ENCODE results near the gene BRD1.

Gene BRD1

GRCh38 chr22:49733631-49734030 is 94.0 kb downstream of the BRD1 start:
- no peak for DNase-seq (ENCODE audit: low read depth)
- no peak for TF ChIP-seq CTCF (conservative IDR thresholded peaks at IDR 0.05; ENCODE audit: low read depth, low read length)
- H3K4me3 ChIP-seq (ENCODE audit: low read length), result no peak overlapping the region

GRCh38 chr22:49730656-49731055 is 97.0 kb downstream of the BRD1 start:
- no peak for DNase-seq (ENCODE audit: low read depth)
- TF ChIP-seq CTCF (conservative IDR thresholded peaks at IDR 0.05; ENCODE audit: low read depth, low read length), result no peak
- H3K4me3 ChIP-seq (ENCODE audit: low read length), result no peak overlapping the region

GRCh38 chr22:49728570-49729271 is 99.0 kb downstream of the BRD1 start:
- no peak for TF ChIP-seq CTCF (conservative IDR thresholded peaks at IDR 0.05; ENCODE audit: low read depth, low read length)
- DNase-seq (ENCODE audit: low read depth), result no peak
- no peak overlapping the region for H3K4me3 ChIP-seq (ENCODE audit: low read length)

GRCh38 chr22:49727881-49728569 is 99.6 kb downstream of the BRD1 start:
- no peak for DNase-seq (ENCODE audit: low read depth)
- no peak overlapping the region for H3K4me3 ChIP-seq (ENCODE audit: low read length)
- TF ChIP-seq CTCF (conservative IDR thresholded peaks at IDR 0.05; ENCODE audit: low read depth, low read length), result no peak

- TF ChIP-seq CTCF (conservative IDR thresholded peaks at IDR 0.05; ENCODE audit: low read depth, low read length), result no peak
- H3K4me3 ChIP-seq (ENCODE audit: low read length), result no peak overlapping the region
- no peak for DNase-seq (ENCODE audit: low read depth)
Measured at GRCh38 chr22:49727191-49727880, 100.3 kb downstream of the BRD1 start.

- TF ChIP-seq CTCF (conservative IDR thresholded peaks at IDR 0.05; ENCODE audit: low read depth, low read length), result no peak
- no peak overlapping the region for H3K4me3 ChIP-seq (ENCODE audit: low read length)
- no peak for DNase-seq (ENCODE audit: low read depth)
Measured at GRCh38 chr22:49726701-49727101, 101.0 kb downstream of the BRD1 start.

All from retinal pigment epithelial cell (primary cell).